ENCODE data around the gene M1AP. TPM values are rescaled to one million over a fixed set of nuclear protein-coding genes. Genes with fewer than 3 reads are reported as not detected.

M1AP gene
- polyA plus RNA-seq, 1 donor from 2014 or later = not detected

- Mint-ChIP-seq H3K36me3 (peaks cover 5% of the 10 kb centered on the region), H3K9me3 (no peaks in the 10 kb centered on the region), H3K27me3 (peaks cover 22% of the 10 kb centered on the region), H3K27ac (no peak overlapping the region), H3K4me3 (no peak overlapping the region), H3K4me1 (peaks cover 4 to 6% (median 6%) of the 10 kb centered on the region in 3 donors)
Observed at GRCh38 chr2:74596584-74596983, 51.5 kb downstream of the M1AP start.

GRCh38 chr2:74593826-74594772 lies 54.0 kb downstream of the M1AP start:
- H3K4me3 Mint-ChIP-seq = no peak overlapping the region
- H3K36me3 Mint-ChIP-seq = peaks cover 5% of the 10 kb centered on the region
- peaks cover 21% of the 10 kb centered on the region for H3K27me3 Mint-ChIP-seq
- H3K9me3 Mint-ChIP-seq = no peaks in the 10 kb centered on the region
- no peaks in the 10 kb centered on the region for H3K4me1 Mint-ChIP-seq
- no peak overlapping the region for H3K27ac Mint-ChIP-seq

GRCh38 chr2:74588664-74589063 lies 59.5 kb downstream of the M1AP start:
- Mint-ChIP-seq H3K36me3 (peaks cover 3% of the 10 kb centered on the region), H3K9me3 (no peaks in the 10 kb centered on the region), H3K4me3 (peak overlapping the region in 1 of 4 donors; percentile 33), H3K27me3 (peaks cover 7% of the 10 kb centered on the region), H3K4me1 (peaks cover 0 to 12% (median 10%) of the 10 kb centered on the region in 3 donors), H3K27ac (no peak overlapping the region)

GRCh38 chr2:74587664-74588277 lies 60.4 kb downstream of the M1AP start:
- peaks cover 4% of the 10 kb centered on the region for H3K27me3 Mint-ChIP-seq
- H3K4me3 Mint-ChIP-seq = peak overlapping the region in 1 of 4 donors; percentile 18
- peaks cover under 1% of the 10 kb centered on the region for H3K36me3 Mint-ChIP-seq
- H3K27ac Mint-ChIP-seq = no peak overlapping the region
- no peaks in the 10 kb centered on the region for H3K9me3 Mint-ChIP-seq
- peaks cover 0 to 12% (median 10%) of the 10 kb centered on the region in 3 donors for H3K4me1 Mint-ChIP-seq

DNA sequence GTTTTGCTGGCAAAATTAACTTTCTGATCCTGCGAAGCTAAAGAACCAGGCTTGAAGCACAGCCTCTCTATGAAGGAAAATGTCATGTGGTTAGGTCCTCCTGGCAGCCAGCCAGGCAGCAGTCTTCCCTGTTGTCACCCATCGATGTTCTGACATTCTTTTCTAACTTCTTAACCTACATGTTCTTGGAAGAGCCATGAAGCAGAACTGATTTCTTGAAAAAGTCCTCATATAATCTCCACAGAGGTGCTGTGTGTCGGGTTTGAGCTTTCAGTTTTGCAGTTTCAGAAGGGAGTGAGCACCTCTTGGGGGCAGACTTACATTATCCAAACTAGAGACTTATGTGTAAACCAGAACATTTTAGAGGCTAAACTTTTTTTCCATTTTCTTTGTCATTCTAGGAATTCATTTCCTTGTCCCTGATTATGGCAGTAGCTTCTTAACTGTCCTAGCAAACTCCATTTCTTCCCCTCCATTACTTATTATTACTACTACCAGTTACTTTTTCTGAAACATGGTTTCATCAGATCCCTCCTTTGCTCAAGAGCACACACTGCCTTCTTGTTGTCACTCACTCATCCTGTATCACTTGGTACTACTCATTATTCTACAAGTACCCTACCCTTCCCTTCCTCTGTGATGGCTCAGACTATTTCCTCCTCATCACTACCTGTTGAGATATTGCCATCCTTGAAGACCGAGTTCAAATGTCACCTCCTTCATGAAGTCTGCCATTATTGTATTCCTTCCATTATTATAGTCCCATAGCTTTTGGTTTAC lies 62.5 kb downstream of the M1AP start:
- H3K36me3 Mint-ChIP-seq = no peaks in the 10 kb centered on the region
- no peaks in the 10 kb centered on the region for H3K9me3 Mint-ChIP-seq
- peaks cover 2% of the 10 kb centered on the region for H3K27me3 Mint-ChIP-seq
- H3K27ac Mint-ChIP-seq = peak overlapping the region in 1 of 3 donors; percentile 11
- H3K4me3 Mint-ChIP-seq = peak overlapping the region in 3 of 4 donors; percentile 61 to 90 (median 79)
- peaks cover 0 to 12% (median 10%) of the 10 kb centered on the region in 3 donors for H3K4me1 Mint-ChIP-seq

- H3K27me3 Mint-ChIP-seq = peaks cover 2% of the 10 kb centered on the region
- no peaks in the 10 kb centered on the region for H3K36me3 Mint-ChIP-seq
- H3K9me3 Mint-ChIP-seq = no peaks in the 10 kb centered on the region
- peaks cover 0 to 12% (median 10%) of the 10 kb centered on the region in 3 donors for H3K4me1 Mint-ChIP-seq
- H3K27ac Mint-ChIP-seq = peak overlapping the region in 1 of 3 donors; percentile 5
- H3K4me3 Mint-ChIP-seq = no peak overlapping the region
Observed at GRCh38 chr2:74584088-74584645, 64.0 kb downstream of the M1AP start.

DNA sequence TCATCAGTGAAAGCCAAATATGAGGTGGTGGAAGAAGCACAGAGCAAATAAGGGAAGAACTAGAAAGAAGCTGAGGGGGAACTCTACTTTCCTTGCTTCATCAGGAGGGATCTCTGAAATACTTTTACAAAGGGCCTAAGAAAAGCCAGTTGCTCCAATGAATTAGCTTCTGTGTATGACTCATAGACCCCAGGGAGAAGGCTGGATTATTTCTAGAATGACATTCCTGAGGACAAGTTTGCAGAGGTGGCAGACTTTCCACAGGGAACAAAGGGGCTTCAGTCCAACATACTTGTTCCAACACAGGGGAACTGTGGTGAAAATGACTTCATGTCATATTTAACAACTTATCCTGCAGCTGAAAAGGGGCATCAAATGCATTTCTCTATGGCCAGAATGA lies 64.6 kb downstream of the M1AP start:
- H3K9me3 Mint-ChIP-seq = no peaks in the 10 kb centered on the region
- no peak overlapping the region for H3K27ac Mint-ChIP-seq
- H3K4me1 Mint-ChIP-seq = peaks cover 0 to 12% (median 10%) of the 10 kb centered on the region in 3 donors
- H3K4me3 Mint-ChIP-seq = no peak overlapping the region
- peaks cover 2% of the 10 kb centered on the region for H3K27me3 Mint-ChIP-seq
- no peaks in the 10 kb centered on the region for H3K36me3 Mint-ChIP-seq

- Mint-ChIP-seq H3K27ac (no peak overlapping the region), H3K9me3 (no peaks in the 10 kb centered on the region), H3K36me3 (no peaks in the 10 kb centered on the region), H3K4me3 (no peak overlapping the region), H3K4me1 (peaks cover 4 to 15% (median 7%) of the 10 kb centered on the region in 3 donors), H3K27me3 (peaks cover 2% of the 10 kb centered on the region)
Observed at GRCh38 chr2:74582184-74582583, 65.9 kb downstream of the M1AP start.

DNA sequence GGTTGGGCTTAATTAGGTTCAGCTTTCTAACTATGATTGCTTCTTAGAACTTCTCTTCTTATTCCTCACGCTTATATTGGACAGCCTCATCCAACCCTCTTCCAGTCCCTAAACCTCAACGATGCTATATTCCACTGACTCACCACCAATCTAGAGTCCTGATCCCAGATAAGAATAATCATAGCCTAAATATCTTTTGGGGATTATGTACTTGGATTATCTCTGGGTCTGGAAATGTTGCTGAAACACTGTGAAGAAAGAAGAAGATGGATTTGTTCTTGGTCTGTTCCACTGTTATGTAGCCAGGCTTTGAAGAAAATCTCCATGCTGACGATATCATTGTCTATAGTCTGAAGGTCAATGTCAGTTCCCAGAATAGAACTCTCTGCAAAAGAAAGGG lies 66.7 kb downstream of the M1AP start:
- Mint-ChIP-seq H3K4me3 (no peak overlapping the region), H3K27me3 (peaks cover 2% of the 10 kb centered on the region), H3K9me3 (no peaks in the 10 kb centered on the region), H3K36me3 (no peaks in the 10 kb centered on the region), H3K27ac (no peak overlapping the region), H3K4me1 (peaks cover 10 to 20% (median 11%) of the 10 kb centered on the region in 3 donors)

DNA sequence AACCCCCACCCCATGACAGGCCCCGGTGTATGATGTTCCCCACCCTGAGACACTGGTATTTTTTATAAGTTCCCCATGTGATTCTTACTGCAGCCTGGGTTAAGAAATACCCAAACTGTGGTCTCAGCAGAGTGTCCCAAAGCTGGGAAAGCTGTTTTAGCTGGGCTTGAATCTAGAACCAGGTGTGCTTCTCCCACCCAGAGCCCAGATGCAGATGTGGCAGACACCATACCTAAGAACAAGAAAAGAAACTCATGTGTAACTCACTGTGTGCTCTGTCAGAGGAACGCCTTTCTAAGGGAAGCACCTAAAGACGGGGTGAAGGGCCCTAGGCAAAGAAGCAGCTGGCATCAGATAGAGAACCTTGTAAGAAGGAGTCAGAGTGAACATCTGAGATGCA lies 69.7 kb downstream of the M1AP start:
- no peaks in the 10 kb centered on the region for H3K36me3 Mint-ChIP-seq
- peaks cover 17 to 26% (median 25%) of the 10 kb centered on the region in 3 donors for H3K4me1 Mint-ChIP-seq
- H3K4me3 Mint-ChIP-seq = no peak overlapping the region
- no peaks in the 10 kb centered on the region for H3K9me3 Mint-ChIP-seq
- peaks cover 5% of the 10 kb centered on the region for H3K27me3 Mint-ChIP-seq
- no peak overlapping the region for H3K27ac Mint-ChIP-seq

GRCh38 chr2:74577448-74577847 lies 70.7 kb downstream of the M1AP start:
- Mint-ChIP-seq H3K9me3 (no peaks in the 10 kb centered on the region), H3K27me3 (peaks cover 3% of the 10 kb centered on the region), H3K4me3 (no peak overlapping the region), H3K4me1 (peaks cover 18 to 30% (median 26%) of the 10 kb centered on the region in 3 donors), H3K27ac (no peak overlapping the region), H3K36me3 (no peaks in the 10 kb centered on the region)

GRCh38 chr2:74576863-74577229 lies 71.3 kb downstream of the M1AP start:
- H3K27ac Mint-ChIP-seq = no peak overlapping the region
- H3K4me3 Mint-ChIP-seq = no peak overlapping the region
- H3K9me3 Mint-ChIP-seq = no peaks in the 10 kb centered on the region
- H3K36me3 Mint-ChIP-seq = no peaks in the 10 kb centered on the region
- H3K27me3 Mint-ChIP-seq = peaks cover 3% of the 10 kb centered on the region
- peaks cover 21 to 34% (median 26%) of the 10 kb centered on the region in 3 donors for H3K4me1 Mint-ChIP-seq

GRCh38 chr2:74576211-74576862 lies 71.8 kb downstream of the M1AP start:
- Mint-ChIP-seq H3K27ac (no peak overlapping the region), H3K27me3 (peaks cover 3% of the 10 kb centered on the region), H3K4me1 (peaks cover 21 to 34% (median 26%) of the 10 kb centered on the region in 3 donors), H3K4me3 (no peak overlapping the region), H3K36me3 (no peaks in the 10 kb centered on the region), H3K9me3 (no peaks in the 10 kb centered on the region)

DNA sequence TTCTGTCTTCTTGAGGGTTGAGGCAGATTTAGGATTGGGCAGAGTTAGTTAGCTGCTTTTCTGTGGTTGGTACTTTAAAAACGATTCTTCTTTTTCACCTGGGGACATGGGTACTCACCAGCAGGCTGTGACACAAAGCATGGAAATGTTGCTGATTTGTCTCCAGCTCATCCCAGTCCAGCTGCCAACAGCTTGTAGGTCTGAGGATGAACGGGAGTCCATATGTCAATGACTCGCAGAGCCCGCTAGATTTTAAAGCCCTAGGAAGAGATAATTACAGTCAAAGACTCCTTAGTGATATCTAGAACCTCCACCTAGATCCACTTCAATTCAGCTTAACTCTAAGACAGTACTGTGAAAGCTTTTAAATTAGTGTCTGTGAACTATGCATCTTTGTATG lies 72.8 kb downstream of the M1AP start:
- H3K27me3 Mint-ChIP-seq = peaks cover 3% of the 10 kb centered on the region
- H3K4me3 Mint-ChIP-seq = no peak overlapping the region
- H3K36me3 Mint-ChIP-seq = no peaks in the 10 kb centered on the region
- H3K27ac Mint-ChIP-seq = peak overlapping the region in 1 of 3 donors; percentile 17
- H3K4me1 Mint-ChIP-seq = peaks cover 21 to 34% (median 26%) of the 10 kb centered on the region in 3 donors
- H3K9me3 Mint-ChIP-seq = no peaks in the 10 kb centered on the region

Data from IgD-negative memory B cell (primary cell).